ENCODE results near the gene ADAMTS9. TPM values are rescaled to one million over a fixed set of nuclear protein-coding genes. Genes with fewer than 3 reads are reported as not detected.

Gene ADAMTS9
- total RNA-seq, 1 experiment from 2014 or later: 1.8 TPM

DNA sequence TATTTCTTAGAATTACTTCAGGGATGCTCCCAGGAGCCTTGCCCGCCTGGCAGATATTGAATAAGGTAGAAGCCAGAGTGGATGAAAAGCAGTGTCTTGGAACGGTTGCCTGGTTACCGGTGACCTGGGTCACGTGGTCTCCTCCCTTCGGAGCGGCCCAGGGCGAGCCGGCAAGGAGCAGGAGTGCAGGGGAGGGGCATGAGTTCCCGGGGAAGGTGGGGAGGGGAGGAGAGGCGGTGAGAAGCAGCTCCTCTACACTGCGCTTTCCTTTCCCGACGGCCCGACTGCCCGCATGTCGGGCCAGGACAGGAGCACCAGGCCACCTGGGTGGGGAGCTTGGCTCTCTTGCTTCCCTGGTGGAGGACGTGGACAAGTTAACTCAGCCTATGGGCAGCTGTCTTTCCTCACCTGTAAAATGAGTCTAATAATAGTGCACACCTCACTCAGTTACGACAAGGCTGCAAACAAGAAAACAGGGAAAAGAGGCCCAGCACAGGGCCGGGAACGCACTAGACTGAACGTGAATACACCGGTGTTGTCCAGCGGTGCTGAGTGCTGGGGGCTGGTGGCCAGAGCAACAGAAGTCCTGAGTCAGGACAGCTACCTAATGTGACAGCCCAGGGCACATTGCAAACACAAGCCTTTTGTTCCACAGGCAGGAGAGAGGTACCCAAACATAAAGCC lies 198.3 kb downstream of the ADAMTS9 start:
- CTCF ChIA-PET: interaction anchor here (0.6 to 2.7 kb wide), 3 partner anchors 393 to 466 kb away, joined by 3 to 11 read pairs (median 4); partner anchors contain the start of gene PSMD6
- no peak overlapping the region for H3K27ac Mint-ChIP-seq (ENCODE audit: low read depth, unreplicated experiment)

GRCh38 chr3:64488939-64489338 lies 198.9 kb downstream of the ADAMTS9 start:
- H3K9me3 Mint-ChIP-seq (ENCODE audit: unreplicated experiment): no peaks in the 10 kb centered on the region
- no peak for DNase-seq (ENCODE audit: unreplicated experiment)
- POLR2A ChIA-PET: no interaction called here
- no peaks in the 10 kb centered on the region for H3K27me3 Mint-ChIP-seq (ENCODE audit: insufficient read depth, unreplicated experiment)
- intact Hi-C loops (cut with micrococcal nuclease): loop anchor here (10.0 kb wide), 1 partner anchor 264 kb away; the partner anchor contains the start of gene PRICKLE2
- no peak for TF ChIP-seq CTCF (IDR thresholded peaks at IDR 0.05; ENCODE audit: unreplicated experiment)
- H3K27ac Mint-ChIP-seq (ENCODE audit: low read depth, unreplicated experiment): no peak overlapping the region
- no TSS peak for BruUV-seq (replicated peaks)
- CTCF ChIA-PET: interaction anchor here (1.0 to 2.7 kb wide), 2 partner anchors 459 to 465 kb away, joined by 4 to 11 read pairs; partner anchors contain the start of gene PSMD6
- H3K4me3 Mint-ChIP-seq (ENCODE audit: unreplicated experiment): no peak overlapping the region
- no peaks in the 10 kb centered on the region for H3K4me1 Mint-ChIP-seq (ENCODE audit: insufficient read depth, unreplicated experiment)
- H3K36me3 Mint-ChIP-seq (ENCODE audit: insufficient read depth, unreplicated experiment): no peaks in the 10 kb centered on the region

More for the DNA sequence above, 198.3 kb downstream of the ADAMTS9 start:
- Mint-ChIP-seq H3K36me3 (ENCODE audit: insufficient read depth, unreplicated experiment) (no peaks in the 10 kb centered on the region), H3K4me3 (ENCODE audit: unreplicated experiment) (no peak overlapping the region), H3K4me1 (ENCODE audit: insufficient read depth, unreplicated experiment) (no peaks in the 10 kb centered on the region), H3K9me3 (ENCODE audit: unreplicated experiment) (no peaks in the 10 kb centered on the region), H3K27me3 (ENCODE audit: insufficient read depth, unreplicated experiment) (no peaks in the 10 kb centered on the region)
- no peak for DNase-seq (ENCODE audit: unreplicated experiment)
- POLR2A ChIA-PET: no interaction called here
- no TSS peak for BruUV-seq (replicated peaks)
- TF ChIP-seq CTCF (IDR thresholded peaks at IDR 0.05; ENCODE audit: unreplicated experiment): no peak
- intact Hi-C loops (cut with micrococcal nuclease): loop anchor here (10.0 kb wide), 1 partner anchor 265 kb away; the partner anchor contains the start of gene PRICKLE2

DNA sequence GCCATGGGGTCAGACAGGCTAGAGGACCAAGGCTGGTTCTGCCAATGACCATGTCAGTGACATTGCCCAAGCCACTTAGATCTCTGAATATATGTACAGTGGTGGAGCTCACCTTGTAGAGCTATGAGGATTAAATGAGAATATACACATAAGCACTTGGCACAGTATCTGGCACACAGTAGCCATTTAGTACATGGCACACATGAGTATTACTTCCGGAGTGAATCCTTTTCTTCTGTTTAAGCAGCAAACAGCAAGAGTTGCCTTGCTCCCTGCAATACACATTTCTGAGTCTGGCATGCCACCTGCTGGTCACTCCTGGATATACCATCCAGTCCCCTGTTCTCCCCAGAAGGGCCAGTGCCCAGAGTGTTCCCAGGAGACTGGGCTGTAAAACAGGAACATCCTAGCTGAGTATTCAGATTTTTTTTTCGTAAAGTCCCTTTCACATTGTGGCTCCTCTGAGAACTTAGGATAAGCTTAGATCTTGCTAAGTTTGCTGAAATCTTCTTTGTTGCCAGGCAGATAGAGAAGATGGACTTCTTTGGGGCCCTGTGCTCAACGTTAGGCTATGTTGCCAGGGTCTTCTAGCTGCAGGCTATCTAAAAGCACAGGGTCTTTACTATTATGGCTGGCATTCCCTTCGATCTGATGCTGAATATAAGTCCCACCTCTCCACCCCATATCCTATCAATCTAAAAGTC lies 203.4 kb downstream of the ADAMTS9 start:
- Mint-ChIP-seq H3K27me3 (ENCODE audit: insufficient read depth, unreplicated experiment) (peaks cover 11% of the 10 kb centered on the region), H3K27ac (ENCODE audit: low read depth, unreplicated experiment) (no peak overlapping the region), H3K9me3 (ENCODE audit: unreplicated experiment) (no peaks in the 10 kb centered on the region), H3K4me1 (ENCODE audit: insufficient read depth, unreplicated experiment) (no peaks in the 10 kb centered on the region), H3K36me3 (ENCODE audit: insufficient read depth, unreplicated experiment) (no peaks in the 10 kb centered on the region), H3K4me3 (ENCODE audit: unreplicated experiment) (no peak overlapping the region)
- ChIA-PET CTCF (interaction anchor here (0.6 to 5.6 kb wide), 86 partner anchors 10 to 1564 kb away, joined by 3 to 130 read pairs (median 4); partner anchors contain the start of genes PRICKLE2 and PSMD6), POLR2A (interaction anchor here (0.6 to 2.1 kb wide), 2 partner anchors 225 to 461 kb away, joined by 3 to 5 read pairs; partner anchors contain the start of gene PSMD6)
- intact Hi-C loops (cut with micrococcal nuclease): loop anchor here (1.0 to 10.0 kb wide), 4 partner anchors 85 to 454 kb away; partner anchors contain the start of gene PRICKLE2
- peak; percentile 94 for TF ChIP-seq CTCF (IDR thresholded peaks at IDR 0.05; ENCODE audit: unreplicated experiment)
- no TSS peak for BruUV-seq (replicated peaks)
- DNase-seq (ENCODE audit: unreplicated experiment): peak; percentile 81

DNA sequence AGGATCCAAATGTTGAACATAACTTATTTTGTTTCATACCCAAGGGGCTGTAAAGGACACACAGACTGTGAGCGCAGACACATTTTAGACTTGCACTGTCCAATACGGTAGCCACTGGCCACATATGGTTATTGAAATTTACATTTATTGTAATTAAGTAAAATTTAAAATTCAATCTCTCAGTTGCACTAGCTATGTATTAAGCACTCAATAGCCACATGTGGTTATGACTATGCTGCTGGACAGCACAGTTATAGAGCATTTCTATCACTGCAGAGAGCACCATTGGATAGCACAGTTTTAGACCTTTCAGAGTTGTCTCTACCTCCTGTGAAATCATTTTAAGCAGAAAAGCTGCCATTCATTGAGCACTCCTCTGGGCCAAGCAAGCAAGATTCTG lies 204.3 kb downstream of the ADAMTS9 start:
- intact Hi-C loops (cut with micrococcal nuclease): loop anchor here (5.0 to 10.0 kb wide), 2 partner anchors 216 to 259 kb away; partner anchors contain the start of gene PRICKLE2
- H3K4me3 Mint-ChIP-seq (ENCODE audit: unreplicated experiment): no peak overlapping the region
- DNase-seq (ENCODE audit: unreplicated experiment): no peak
- ChIA-PET POLR2A (interaction anchor here (1.0 kb wide), 1 partner anchor 461 kb away, joined by 3 read pairs; no protein-coding TSS in a partner anchor), CTCF (interaction anchor here (0.6 to 5.6 kb wide), 34 partner anchors 9 to 1669 kb away, joined by 3 to 130 read pairs (median 6); partner anchors contain the start of gene PSMD6)
- no peaks in the 10 kb centered on the region for H3K9me3 Mint-ChIP-seq (ENCODE audit: unreplicated experiment)
- H3K27ac Mint-ChIP-seq (ENCODE audit: low read depth, unreplicated experiment): no peak overlapping the region
- no TSS peak for BruUV-seq (replicated peaks)
- no peaks in the 10 kb centered on the region for H3K4me1 Mint-ChIP-seq (ENCODE audit: insufficient read depth, unreplicated experiment)
- peaks cover 19% of the 10 kb centered on the region for H3K27me3 Mint-ChIP-seq (ENCODE audit: insufficient read depth, unreplicated experiment)
- TF ChIP-seq CTCF (IDR thresholded peaks at IDR 0.05; ENCODE audit: unreplicated experiment): no peak
- H3K36me3 Mint-ChIP-seq (ENCODE audit: insufficient read depth, unreplicated experiment): no peaks in the 10 kb centered on the region

All from MCF 10A (cell line).